Nucleus accumbens (tissue), 56 donors: ENCODE results near the gene TIGAR.

Experiments
- DNase-seq, 56 donors: peaks; one replicate each; lab custom pipeline; 2025; lab: John Stamatoyannopoulos, UW

The TIGAR gene

GRCh38 chr12:4282103-4282891, 38.7 kb upstream of the TIGAR start:
- DNase-seq, result no peak

- DNase-seq, result no peak
Observed at GRCh38 chr12:4282892-4283511, 38.0 kb upstream of the TIGAR start.

GRCh38 chr12:4283512-4284255, 37.3 kb upstream of the TIGAR start:
- DNase-seq, result peak in 6 of 56 donors; percentile 21 to 52 (median 33)

- no peak for DNase-seq
Observed at GRCh38 chr12:4284306-4284705, 36.7 kb upstream of the TIGAR start.

- DNase-seq, result no peak
Observed at GRCh38 chr12:4285070-4285469, 35.9 kb upstream of the TIGAR start.

GRCh38 chr12:4286228-4286627, 34.8 kb upstream of the TIGAR start:
- DNase-seq, result no peak

- DNase-seq, result no peak
Observed at GRCh38 chr12:4286771-4287317, 34.2 kb upstream of the TIGAR start.

GRCh38 chr12:4287325-4288211, 33.4 kb upstream of the TIGAR start:
- DNase-seq, result no peak

GRCh38 chr12:4288296-4289131, 32.5 kb upstream of the TIGAR start:
- DNase-seq, result no peak

- peak in 1 of 56 donors; percentile 12 for DNase-seq
Observed at GRCh38 chr12:4289231-4289878, 31.7 kb upstream of the TIGAR start.

GRCh38 chr12:4289998-4290790, 30.8 kb upstream of the TIGAR start:
- no peak for DNase-seq

GRCh38 chr12:4292341-4293073, 28.5 kb upstream of the TIGAR start:
- no peak for DNase-seq

GRCh38 chr12:4293299-4293965, 27.6 kb upstream of the TIGAR start:
- DNase-seq, result peak in 3 of 56 donors; percentile 23 to 50 (median 46)

GRCh38 chr12:4293966-4294505, 27.0 kb upstream of the TIGAR start:
- peak in 11 of 56 donors; percentile 16 to 55 (median 33) for DNase-seq

- no peak for DNase-seq
Observed at GRCh38 chr12:4296751-4297150, 24.3 kb upstream of the TIGAR start.

GRCh38 chr12:4297617-4298016, 23.4 kb upstream of the TIGAR start:
- no peak for DNase-seq
